Mucosa of descending colon (tissue), 3 donors: ENCODE results near the gene U2AF2. TPM values are rescaled to one million over a fixed set of nuclear protein-coding genes. Genes with fewer than 3 reads are reported as not detected.

Experiments used
- ATAC-seq: fragments of 200-7000 bp; cut with Tn5 transposase; one replicate; pipeline ENCODE4 v1.9.1; 2020; ENCODE audit warnings: mild to moderate bottlenecking, moderate library complexity
- DNase-seq, 3 donors: peaks; one replicate each; pipeline ENCODE4 v3.0.0-alpha.2; 2020
- H3K36me3 ChIP-seq: fragments of 200-600 bp; one replicate; pipeline ENCODE4 v1.8.0; 2021; ENCODE audit warnings: low read depth, mild to moderate bottlenecking
- H3K4me1 ChIP-seq: fragments of 200-600 bp; one replicate; pipeline ENCODE4 v1.8.0; 2021; ENCODE audit warnings: low read depth, mild to moderate bottlenecking
- H3K4me3 ChIP-seq: fragments of 200-600 bp; one replicate; pipeline ENCODE4 v1.8.0; 2021; ENCODE audit warnings: mild to moderate bottlenecking
- H3K9me3 ChIP-seq: fragments of 200-600 bp; one replicate; pipeline ENCODE4 v1.8.0; 2021; ENCODE audit warnings: mild to moderate bottlenecking
- intact Hi-C, 2 donors: fragments of 100-400 bp; cut with DNase I in 1 of 2; cut with micrococcal nuclease in 1 of 2; formaldehyde crosslinking; loops; one replicate each; pipeline versions ENCODE4 v1.11.0 to v1.11.1; 2022; cut with DNase I, micrococcal nuclease
- total RNA-seq, 3 donors: library from RNA; stranded (reverse); fragmentation: NEBNext Ultra II Directional in 2 of 3; extraction: Animal tissue kit (Norgen Biotek cat#: 25700) in 2 of 3; gene quantifications; one replicate each; pipeline versions ENCODE4 v1.2.1 to v1.2.4, GENCODE V29; 2021 to 2023
- TF ChIP-seq, protein P1 (sequence below): fragments of 200-600 bp; IDR thresholded peaks from one replicate; pipeline ENCODE4 v1.8.0; 2022; ENCODE audit warnings: antibody characterized with exemption, mild to moderate bottlenecking
- donor health status: DM: no; HTN: no; CAD: no; lungs with moderate emphysema.
- donor health status: DM: no; HTN: no; CAD: no.
- donor health status: DM: no; HTN: yes; CAD: no.

Gene U2AF2
- total RNA-seq, 3 donors from 2014 or later, result 162 to 194 (median 163) TPM

DNA sequence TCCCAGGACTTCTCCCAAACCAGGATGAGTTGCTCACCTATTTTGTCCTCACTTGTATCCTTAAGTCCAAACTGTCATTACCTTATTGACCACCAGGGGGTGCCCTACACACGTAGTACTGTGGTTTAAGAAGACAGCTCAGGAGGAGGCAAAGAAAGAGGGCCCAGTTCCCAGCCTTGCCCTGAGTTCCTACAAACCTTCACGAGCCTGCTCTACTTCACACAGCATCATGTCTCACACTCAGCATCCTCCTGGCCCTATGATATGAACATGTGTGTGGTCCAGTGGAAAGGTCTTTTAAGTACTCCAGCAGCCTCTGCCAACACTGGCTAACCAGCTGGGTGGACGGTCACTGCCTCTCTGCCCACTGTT is 22.4 kb upstream of the U2AF2 start:
- TF ChIP-seq, protein P1, sequence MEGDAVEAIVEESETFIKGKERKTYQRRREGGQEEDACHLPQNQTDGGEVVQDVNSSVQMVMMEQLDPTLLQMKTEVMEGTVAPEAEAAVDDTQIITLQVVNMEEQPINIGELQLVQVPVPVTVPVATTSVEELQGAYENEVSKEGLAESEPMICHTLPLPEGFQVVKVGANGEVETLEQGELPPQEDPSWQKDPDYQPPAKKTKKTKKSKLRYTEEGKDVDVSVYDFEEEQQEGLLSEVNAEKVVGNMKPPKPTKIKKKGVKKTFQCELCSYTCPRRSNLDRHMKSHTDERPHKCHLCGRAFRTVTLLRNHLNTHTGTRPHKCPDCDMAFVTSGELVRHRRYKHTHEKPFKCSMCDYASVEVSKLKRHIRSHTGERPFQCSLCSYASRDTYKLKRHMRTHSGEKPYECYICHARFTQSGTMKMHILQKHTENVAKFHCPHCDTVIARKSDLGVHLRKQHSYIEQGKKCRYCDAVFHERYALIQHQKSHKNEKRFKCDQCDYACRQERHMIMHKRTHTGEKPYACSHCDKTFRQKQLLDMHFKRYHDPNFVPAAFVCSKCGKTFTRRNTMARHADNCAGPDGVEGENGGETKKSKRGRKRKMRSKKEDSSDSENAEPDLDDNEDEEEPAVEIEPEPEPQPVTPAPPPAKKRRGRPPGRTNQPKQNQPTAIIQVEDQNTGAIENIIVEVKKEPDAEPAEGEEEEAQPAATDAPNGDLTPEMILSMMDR, result peak; percentile 50
- Histone ChIP-seq H3K36me3 (no peaks in the 10 kb centered on the region), H3K4me3 (no peak overlapping the region), H3K9me3 (no peaks in the 10 kb centered on the region), H3K4me1 (peaks cover 16% of the 10 kb centered on the region)
- peak; percentile 82 for ATAC-seq
- DNase-seq, result peak in 2 of 3 donors; percentile 42 to 100
- intact Hi-C loops, result no loop called here

- Histone ChIP-seq H3K9me3 (no peaks in the 10 kb centered on the region), H3K4me3 (no peak overlapping the region), H3K4me1 (peaks cover 16% of the 10 kb centered on the region), H3K36me3 (no peaks in the 10 kb centered on the region)
- DNase-seq, result peak in 1 of 3 donors; percentile 4
- TF ChIP-seq, protein P1, result no peak
- intact Hi-C loops, result no loop called here
- ATAC-seq, result no peak
Observed at GRCh38 chr19:55633861-55634260, 21.0 kb upstream of the U2AF2 start.

DNA sequence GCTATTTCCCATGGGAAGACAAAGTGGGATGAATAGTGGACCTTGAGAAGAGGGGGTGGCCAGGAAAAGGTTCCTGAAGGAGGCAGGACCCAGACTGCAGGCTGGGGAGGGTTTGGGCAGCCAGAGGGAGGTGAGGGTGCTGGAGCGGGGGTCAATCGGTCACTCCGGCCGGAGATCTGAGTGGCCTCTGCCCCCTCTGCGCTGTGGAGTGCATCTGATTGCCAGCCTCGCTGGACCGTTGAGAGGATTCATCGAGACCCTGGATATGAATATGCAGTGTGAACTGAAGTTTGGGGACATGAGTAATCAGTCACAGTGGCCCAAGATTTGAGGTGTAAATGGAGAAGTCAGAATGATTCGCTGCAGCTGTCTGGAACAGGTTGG is 19.5 kb upstream of the U2AF2 start:
- intact Hi-C loops, result no loop called here
- Histone ChIP-seq H3K9me3 (no peaks in the 10 kb centered on the region), H3K4me1 (peaks cover 24% of the 10 kb centered on the region), H3K36me3 (no peaks in the 10 kb centered on the region), H3K4me3 (peak overlapping the region; percentile 76)
- TF ChIP-seq, protein P1, result no peak
- ATAC-seq, result no peak
- DNase-seq, result peak in 2 of 3 donors; percentile 48 to 54

- TF ChIP-seq, protein P1, result no peak
- peak in 1 of 3 donors; percentile 31 for DNase-seq
- intact Hi-C loops, result no loop called here
- H3K36me3 ChIP-seq, result no peaks in the 10 kb centered on the region
- ATAC-seq, result no peak
- H3K9me3 ChIP-seq, result no peaks in the 10 kb centered on the region
- H3K4me1 ChIP-seq, result peaks cover 25% of the 10 kb centered on the region
- H3K4me3 ChIP-seq, result no peak overlapping the region
Observed at GRCh38 chr19:55635856-55636440, 18.9 kb upstream of the U2AF2 start.

DNA sequence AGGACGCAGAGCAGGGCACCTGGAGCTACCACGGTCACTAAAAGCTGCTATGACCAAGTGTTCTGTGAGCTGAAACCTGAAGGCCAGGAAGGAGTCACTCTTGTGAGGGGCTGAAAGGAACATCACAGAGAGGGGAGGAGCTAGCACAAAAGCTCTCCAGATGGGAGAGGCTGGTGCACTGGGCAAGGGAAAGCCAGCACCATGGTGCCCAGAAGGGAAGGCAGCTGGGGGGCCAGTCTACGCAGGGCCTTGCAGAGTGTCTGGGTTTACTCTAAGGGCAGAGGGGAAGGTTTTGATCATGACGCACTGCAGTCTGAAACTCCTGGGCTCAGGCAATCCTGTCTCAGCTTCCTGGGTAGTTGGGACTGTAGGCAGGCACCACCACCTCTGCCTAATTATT is 18.1 kb upstream of the U2AF2 start:
- no peak for ATAC-seq
- Histone ChIP-seq H3K36me3 (no peaks in the 10 kb centered on the region), H3K4me3 (no peak overlapping the region), H3K4me1 (peaks cover 25% of the 10 kb centered on the region), H3K9me3 (no peaks in the 10 kb centered on the region)
- intact Hi-C loops, result no loop called here
- TF ChIP-seq, protein P1, result no peak
- DNase-seq, result peak in 1 of 3 donors; percentile 17

- TF ChIP-seq, protein P1, result no peak
- Histone ChIP-seq H3K9me3 (no peaks in the 10 kb centered on the region), H3K4me3 (no peak overlapping the region), H3K36me3 (no peaks in the 10 kb centered on the region), H3K4me1 (peaks cover 30% of the 10 kb centered on the region)
- DNase-seq (peak in 1 of 3 donors; percentile 46), ATAC-seq (no peak)
- intact Hi-C loops, result no loop called here
Observed at GRCh38 chr19:55637534-55637933, 17.3 kb upstream of the U2AF2 start.
